Measurements from ENCODE around the gene LNX1. TPM values are rescaled to one million over a fixed set of nuclear protein-coding genes. Genes with fewer than 3 reads are reported as not detected.

Gene LNX1
- total RNA-seq, 2 experiments from 2014 or later, result not detected

- Histone ChIP-seq H3K4me1 (ENCODE audit: insufficient read depth, low read length, poor library complexity, severe bottlenecking) (no peaks in the 10 kb centered on the region), H3K4me3 (ENCODE audit: low read depth, low read length, poor library complexity, severe bottlenecking) (no peak overlapping the region), H3K9me3 (ENCODE audit: low read length) (no peaks in the 10 kb centered on the region), H3K9me2 (ENCODE audit: insufficient read depth, low read length) (no peaks in the 10 kb centered on the region), H3K27ac (ENCODE audit: low read depth, low read length, poor library complexity, severe bottlenecking) (no peak overlapping the region), H3K79me2 (ENCODE audit: insufficient read depth, low read depth, low read length) (no peaks in the 10 kb centered on the region), H4K20me1 (ENCODE audit: insufficient read depth, low read length) (no peaks in the 10 kb centered on the region), H3K36me3 (ENCODE audit: insufficient read depth, low read length) (no peaks in the 10 kb centered on the region), H2AFZ (ENCODE audit: low read length) (no peak overlapping the region), H3K4me2 (ENCODE audit: low read length) (no peak overlapping the region)
- BruUV-seq (replicated peaks), result no TSS peak
- intact Hi-C loops (cut with micrococcal nuclease; ENCODE audit: unreplicated experiment), result no loop called here
- POLR2A ChIA-PET, result no interaction called here
- no peak for TF ChIP-seq CTCF (conservative IDR thresholded peaks at IDR 0.05; ENCODE audit: low read length)
- TF ChIP-seq EZH2phosphoT487 (IDR thresholded peaks at IDR 0.05; ENCODE audit: borderline replicate concordance, low read depth, low read length), result no peak
- no peak for DNase-seq (ENCODE audit: low spot score)
- CTCF ChIA-PET (ENCODE audit: unreplicated experiment), result no interaction called here
These were observed 106.2 kb downstream of the LNX1 start for GRCh38 chr4:53484911-53485657.

- no TSS peak for BruUV-seq (replicated peaks)
These were observed 108.0 kb downstream of the LNX1 start for GRCh38 chr4:53483250-53483649.

More at GRCh38 chr4:53483250-53483649, 108.0 kb downstream of the LNX1 start:
- no peaks in the 10 kb centered on the region for H3K79me2 ChIP-seq (ENCODE audit: insufficient read depth, low read depth, low read length)
- no peaks in the 10 kb centered on the region for H3K9me2 ChIP-seq (ENCODE audit: insufficient read depth, low read length)
- intact Hi-C loops (cut with micrococcal nuclease; ENCODE audit: unreplicated experiment), result no loop called here
- CTCF ChIA-PET (ENCODE audit: unreplicated experiment), result no interaction called here
- POLR2A ChIA-PET, result interaction anchor here (0.5 kb wide), 1 partner anchor 571 kb away, joined by 3 read pairs; no protein-coding TSS in a partner anchor
- TF ChIP-seq EZH2phosphoT487 (IDR thresholded peaks at IDR 0.05; ENCODE audit: borderline replicate concordance, low read depth, low read length) (no peak), CTCF (conservative IDR thresholded peaks at IDR 0.05; ENCODE audit: low read length) (no peak)
- no peak overlapping the region for H3K27ac ChIP-seq (ENCODE audit: low read depth, low read length, poor library complexity, severe bottlenecking)
- H3K4me2 ChIP-seq (ENCODE audit: low read length), result no peak overlapping the region
- no peaks in the 10 kb centered on the region for H4K20me1 ChIP-seq (ENCODE audit: insufficient read depth, low read length)
- no peak for DNase-seq (ENCODE audit: low spot score)
- no peak overlapping the region for H2AFZ ChIP-seq (ENCODE audit: low read length)
- H3K4me1 ChIP-seq (ENCODE audit: insufficient read depth, low read length, poor library complexity, severe bottlenecking), result no peaks in the 10 kb centered on the region
- H3K9me3 ChIP-seq (ENCODE audit: low read length), result no peaks in the 10 kb centered on the region
- no peaks in the 10 kb centered on the region for H3K36me3 ChIP-seq (ENCODE audit: insufficient read depth, low read length)
- no peak overlapping the region for H3K4me3 ChIP-seq (ENCODE audit: low read depth, low read length, poor library complexity, severe bottlenecking)

All from OCI-LY7 (cell line).